GM21526 (cell line): Measurements from ENCODE around the gene ANKRD29.
"Not testable (repeated sequence)": the region's sequence is repeated elsewhere in the genome, so short reads cannot be mapped to it uniquely, and the experiment has no call there.

Experiments used
- ATAC-seq: cut with Tn5 transposase; IDR thresholded peaks from one replicate; pipeline ENCODE4 v1.9.1; 2021; ENCODE audit warnings: moderate library complexity; ENCODE audit not compliant: unreplicated experiment, low FRiP score

The ANKRD29 gene

DNA sequence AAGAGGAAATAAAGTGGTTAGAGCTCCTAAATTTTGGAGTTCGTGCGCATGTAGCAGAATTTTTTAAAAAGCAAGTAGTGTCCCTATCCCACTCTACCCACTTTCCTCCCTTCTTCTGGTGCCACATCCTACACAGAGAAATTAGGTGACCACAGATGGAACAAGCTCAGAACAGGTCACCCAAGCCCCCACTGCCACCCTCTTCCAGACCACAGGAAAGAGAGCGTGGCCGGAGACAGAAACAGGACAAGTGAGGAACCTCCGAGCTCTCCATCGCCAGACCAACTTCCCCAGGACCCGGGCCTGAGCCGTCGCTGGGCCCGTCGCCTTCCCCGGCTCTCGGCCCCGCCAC lies 76.8 kb downstream of the ANKRD29 start:
- ATAC-seq: no peak

DNA sequence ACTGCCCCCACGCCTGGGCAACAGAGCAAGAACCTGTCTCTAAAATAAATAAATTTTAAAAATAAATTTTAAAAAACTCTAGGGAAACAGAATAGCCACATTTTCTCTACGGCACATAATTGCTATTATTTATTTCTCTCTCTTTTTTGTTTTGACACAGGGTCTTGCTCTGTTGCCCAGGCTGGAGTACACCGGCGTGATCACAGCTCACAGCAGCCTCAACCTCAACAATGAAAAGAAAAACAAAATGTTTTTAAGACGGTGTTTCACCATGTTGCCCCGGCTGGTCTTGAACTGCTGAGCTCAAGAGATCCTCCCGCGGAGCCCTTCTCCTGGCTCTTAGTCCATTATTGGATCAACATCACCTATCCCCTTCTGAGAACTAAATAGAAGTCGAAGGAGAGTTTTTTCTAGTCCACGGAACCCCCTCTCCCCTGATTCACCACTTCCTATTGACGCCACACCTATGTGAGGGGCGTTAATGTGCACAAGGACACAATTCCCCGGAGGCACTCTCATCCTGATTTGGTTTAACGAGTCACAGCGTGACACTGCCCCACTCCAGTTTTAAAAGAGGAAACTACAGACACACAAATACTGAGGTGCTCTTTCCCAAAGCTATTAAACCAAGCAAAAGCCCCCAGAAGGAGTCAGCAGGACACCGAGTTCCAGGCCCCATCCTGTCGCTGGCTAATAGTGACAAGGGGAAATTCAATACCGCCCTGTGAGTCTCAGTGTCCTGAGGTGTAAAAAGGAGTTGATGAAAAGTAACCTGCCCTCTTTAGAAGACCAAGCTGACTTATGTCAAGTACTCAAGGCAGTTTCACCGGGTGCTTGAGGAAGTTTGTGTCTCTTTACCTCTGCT lies 77.5 kb downstream of the ANKRD29 start:
- no peak for ATAC-seq

DNA sequence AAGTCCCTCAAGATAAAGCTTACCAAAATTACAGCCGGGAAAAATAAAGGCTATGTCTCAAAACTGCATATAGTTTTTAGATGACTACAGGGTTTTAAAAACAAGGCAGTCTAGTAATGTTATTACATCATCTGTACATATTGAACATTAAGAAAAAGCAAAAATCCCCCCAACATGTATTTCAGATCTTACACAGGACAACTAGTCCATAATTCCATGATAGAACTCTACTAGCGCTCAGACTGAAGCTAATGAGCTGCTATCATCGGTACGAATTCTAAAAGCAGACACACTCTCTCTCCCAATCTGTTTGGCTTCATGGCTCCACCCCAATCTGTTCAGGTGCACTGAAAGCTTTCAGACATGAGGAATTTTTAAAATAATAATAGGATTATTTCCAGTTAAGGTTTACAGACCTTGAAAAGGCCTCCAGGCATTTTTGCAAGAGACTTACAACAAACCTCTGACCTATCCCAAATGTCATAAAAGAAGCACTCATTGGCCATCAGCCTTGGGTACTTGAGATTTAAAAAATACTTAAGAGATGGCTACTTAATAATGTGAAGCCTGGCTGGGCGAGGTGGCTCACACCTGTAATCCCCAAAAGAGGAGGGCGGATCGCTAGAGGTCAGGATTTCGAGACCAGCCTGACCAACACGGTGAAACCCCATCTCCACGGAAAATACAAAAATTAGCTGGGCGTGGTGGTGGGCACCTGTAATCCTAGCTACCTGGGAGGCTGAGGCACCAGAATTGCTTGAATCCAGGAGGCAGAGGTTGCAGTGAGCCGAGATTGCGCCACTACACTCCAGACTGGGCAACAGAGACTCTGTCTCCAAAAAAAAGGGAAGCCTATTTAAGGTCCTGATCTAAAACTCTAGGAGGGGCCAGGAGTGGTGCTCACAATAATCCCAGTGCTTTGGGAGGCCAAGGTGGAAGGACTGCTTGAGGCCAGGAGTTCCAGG lies 78.4 kb downstream of the ANKRD29 start:
- no peak for ATAC-seq

- no peak for ATAC-seq
Measured at GRCh38 chr18:23583071-23583865, 79.4 kb downstream of the ANKRD29 start.

- no peak for ATAC-seq
Measured at GRCh38 chr18:23580677-23581367, 81.9 kb downstream of the ANKRD29 start.

- ATAC-seq: no peak
Measured at GRCh38 chr18:23578891-23579653, 83.6 kb downstream of the ANKRD29 start.

- ATAC-seq: no peak
Measured at GRCh38 chr18:23578067-23578701, 84.5 kb downstream of the ANKRD29 start.

DNA sequence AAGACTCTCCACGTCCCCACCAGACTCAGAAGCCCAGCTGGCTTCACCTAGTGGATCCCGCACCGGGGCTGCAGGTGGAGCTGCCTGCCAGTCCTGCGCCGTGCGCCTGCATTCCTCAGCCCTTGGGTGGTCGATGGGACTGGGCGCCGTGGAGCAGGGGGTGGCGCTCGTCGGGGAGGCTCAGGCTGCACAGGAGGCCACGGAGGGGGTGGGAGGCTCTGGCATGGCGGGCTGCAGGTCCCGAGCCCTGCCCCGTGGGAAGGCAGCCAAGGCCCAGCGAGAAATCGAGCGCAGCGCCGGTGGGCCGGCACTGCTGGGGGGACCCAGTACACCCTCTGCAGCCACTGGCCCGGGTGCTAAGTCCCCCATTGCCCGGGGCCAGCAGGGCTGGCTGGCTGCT lies 85.2 kb downstream of the ANKRD29 start:
- not testable (repeated sequence) for ATAC-seq

DNA sequence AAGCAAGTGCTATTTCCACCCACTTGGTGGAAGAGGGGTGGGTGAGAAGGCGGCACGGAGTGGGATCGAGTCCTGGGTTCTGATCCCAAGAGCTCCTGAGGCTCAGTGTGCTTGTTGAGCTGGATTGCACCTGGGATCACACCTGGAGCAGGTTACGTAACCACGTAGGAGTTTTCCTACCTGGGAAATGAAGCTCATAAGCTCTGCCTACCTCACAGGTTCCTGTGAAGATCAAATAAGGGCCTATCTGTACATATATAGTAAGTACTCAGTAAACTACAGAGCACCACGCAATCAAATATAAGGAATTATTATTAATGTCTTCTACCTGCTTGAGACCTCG lies 87.4 kb downstream of the ANKRD29 start:
- no peak for ATAC-seq

DNA sequence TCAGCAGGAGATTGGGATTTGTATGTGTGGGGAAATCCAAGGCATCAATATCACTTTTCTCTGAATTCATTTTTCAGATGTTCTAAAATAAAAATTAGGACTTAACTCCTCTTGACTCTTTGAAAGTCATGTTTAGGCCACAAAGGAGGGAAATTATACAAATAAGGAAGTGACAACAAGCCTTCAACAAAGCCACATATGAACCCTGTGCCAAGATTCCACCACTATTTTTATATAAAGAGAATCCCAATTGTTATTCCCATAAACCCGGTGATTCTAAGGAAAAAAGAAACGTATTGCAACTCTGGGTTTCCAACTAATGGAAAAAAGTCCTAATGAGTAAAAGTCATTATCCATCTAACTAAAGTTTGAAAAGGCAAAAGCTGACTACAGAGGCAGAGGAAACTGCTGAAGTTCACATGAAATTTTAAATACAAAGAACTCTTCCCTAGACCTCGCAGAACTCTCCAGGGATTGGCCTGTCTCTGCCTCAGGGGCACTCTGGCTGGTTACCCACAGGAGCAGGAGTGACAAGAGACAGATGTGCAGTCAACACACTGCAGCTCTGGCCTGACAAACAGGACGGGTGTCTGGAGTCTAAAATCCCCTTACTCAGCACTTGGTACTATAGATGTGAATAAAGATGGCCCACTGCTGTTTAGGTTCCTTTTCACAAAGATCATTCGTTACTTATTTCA lies 88.0 kb downstream of the ANKRD29 start:
- ATAC-seq: no peak

GRCh38 chr18:23573626-23574431 lies 88.9 kb downstream of the ANKRD29 start:
- ATAC-seq: no peak

GRCh38 chr18:23573020-23573419 lies 89.7 kb downstream of the ANKRD29 start:
- no peak for ATAC-seq

DNA sequence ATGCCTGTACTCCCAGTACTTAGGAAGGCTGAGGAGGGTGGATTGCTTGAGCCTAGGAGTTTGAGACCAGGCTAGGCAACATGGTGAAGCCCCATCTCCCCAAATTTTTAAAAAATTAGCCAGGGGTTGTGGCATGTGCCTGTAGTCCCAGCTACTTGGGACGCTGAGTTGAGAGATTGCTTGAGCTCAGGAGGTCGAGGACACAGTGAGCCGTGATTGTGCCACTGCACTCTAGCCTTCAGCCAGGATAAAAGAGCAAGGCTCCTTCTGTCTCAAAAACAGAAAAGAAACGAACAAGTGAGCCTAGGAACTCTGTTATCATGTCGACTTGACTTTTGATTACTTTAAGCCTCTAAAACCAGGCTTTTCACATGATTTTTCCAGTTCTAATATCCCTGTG lies 90.1 kb downstream of the ANKRD29 start:
- ATAC-seq: no peak

- no peak for ATAC-seq
Measured at GRCh38 chr18:23572012-23572411, 90.7 kb downstream of the ANKRD29 start.

DNA sequence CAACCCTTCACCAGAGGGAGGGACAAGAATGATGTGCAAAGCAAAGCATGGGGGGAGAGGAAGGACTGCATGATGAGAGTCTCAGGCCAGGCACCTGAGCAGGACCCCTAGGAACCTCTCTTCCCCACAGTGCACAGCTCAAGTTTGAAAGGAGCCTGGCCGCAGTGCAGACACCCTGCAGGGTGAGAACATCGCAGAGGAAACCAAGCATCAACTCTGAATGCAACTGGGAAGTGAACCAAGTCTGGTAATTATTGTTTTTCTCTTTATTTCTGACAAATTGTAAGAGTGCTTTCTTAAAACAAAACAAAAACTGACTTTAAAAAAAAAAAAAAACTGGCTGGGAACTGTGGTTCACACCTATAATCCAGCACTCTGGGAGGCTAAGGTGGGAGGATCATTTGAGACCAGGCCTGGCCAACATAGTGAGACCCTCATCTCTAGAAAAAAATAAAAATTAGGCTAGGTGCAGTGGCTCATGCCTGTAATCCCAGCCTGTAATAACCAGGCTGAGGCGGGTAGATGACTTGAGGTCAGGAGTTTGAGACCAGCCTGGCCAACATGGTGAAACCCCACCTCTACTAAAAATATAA lies 91.7 kb downstream of the ANKRD29 start:
- no peak for ATAC-seq

- ATAC-seq: no peak
Measured at GRCh38 chr18:23569299-23570063, 93.2 kb downstream of the ANKRD29 start.
